ENCODE measurements around the gene ZPR1.

The ZPR1 gene

GRCh38 chr11:116791002-116791812 lies 3.4 kb upstream of the ZPR1 start:
- CTCF ChIA-PET: interaction anchor here (0.7 to 12.3 kb wide), 52 partner anchors 8 to 437 kb away, joined by 3 to 472 read pairs (median 6); partner anchors contain the start of genes APOA1, APOA4, APOC3 and BUD13
- no peak overlapping the region for H3K4me3 ChIP-seq (ENCODE audit: low read depth, low read length)
- DNase-seq (ENCODE audit: low read depth, low spot score): no peak
- peak; percentile 95 for TF ChIP-seq CTCF (IDR thresholded peaks at IDR 0.05; ENCODE audit: insufficient read depth, low read length, missing control alignments)
- POLR2A ChIA-PET: interaction anchor here (1.0 to 1.5 kb wide), 3 partner anchors 45 to 409 kb away, joined by 3 to 5 read pairs (median 3); no protein-coding TSS in a partner anchor

- no peak overlapping the region for H3K4me3 ChIP-seq (ENCODE audit: low read depth, low read length)
- DNase-seq (ENCODE audit: low read depth, low spot score): no peak
- TF ChIP-seq CTCF (IDR thresholded peaks at IDR 0.05; ENCODE audit: insufficient read depth, low read length, missing control alignments): no peak
- POLR2A ChIA-PET: interaction anchor here (1.0 to 1.5 kb wide), 2 partner anchors 45 to 353 kb away, joined by 3 to 5 read pairs; no protein-coding TSS in a partner anchor
- CTCF ChIA-PET: interaction anchor here (1.0 to 12.3 kb wide), 51 partner anchors 7 to 438 kb away, joined by 3 to 472 read pairs (median 6); partner anchors contain the start of genes APOA1, APOA4, APOC3 and BUD13
Measured at GRCh38 chr11:116790167-116791001, 2.6 kb upstream of the ZPR1 start.

- no peak for DNase-seq (ENCODE audit: low read depth, low spot score)
- CTCF ChIA-PET: interaction anchor here (0.8 to 12.3 kb wide), 14 partner anchors 9 to 439 kb away, joined by 3 to 472 read pairs (median 10); partner anchors contain the start of genes APOA1, PCSK7 and SIK3
Measured at GRCh38 chr11:116788975-116789374, 1.2 kb upstream of the ZPR1 start.

GRCh38 chr11:116788534-116788933 lies 711 bp upstream of the ZPR1 start:
- POLR2A ChIA-PET: interaction anchor here (1.0 to 1.6 kb wide), 4 partner anchors 12 to 310 kb away, joined by 3 to 8 read pairs (median 6); partner anchors contain the start of gene SIK3
- peak overlapping the region; percentile 77 for H3K4me3 ChIP-seq (ENCODE audit: low read depth, low read length)
- CTCF ChIA-PET: interaction anchor here (0.8 to 12.3 kb wide), 11 partner anchors 8 to 439 kb away, joined by 3 to 472 read pairs (median 13); partner anchors contain the start of genes APOA1, PCSK7 and SIK3
- no peak for DNase-seq (ENCODE audit: low read depth, low spot score)
- no peak for TF ChIP-seq CTCF (IDR thresholded peaks at IDR 0.05; ENCODE audit: insufficient read depth, low read length, missing control alignments)

More at GRCh38 chr11:116788975-116789374, 1.2 kb upstream of the ZPR1 start:
- no peak overlapping the region for H3K4me3 ChIP-seq (ENCODE audit: low read depth, low read length)
- no peak for TF ChIP-seq CTCF (IDR thresholded peaks at IDR 0.05; ENCODE audit: insufficient read depth, low read length, missing control alignments)
- POLR2A ChIA-PET: interaction anchor here (1.0 kb wide), 1 partner anchor 47 kb away, joined by 3 read pairs; no protein-coding TSS in a partner anchor

- ChIA-PET CTCF (interaction anchor here (0.7 to 12.3 kb wide), 12 partner anchors 9 to 441 kb away, joined by 3 to 472 read pairs (median 4); partner anchors contain the start of genes APOA1, PCSK7 and SIK3), POLR2A (interaction anchor here (1.1 to 1.6 kb wide), 4 partner anchors 11 to 311 kb away, joined by 3 to 8 read pairs (median 6); partner anchors contain the start of gene SIK3)
- no peak for DNase-seq (ENCODE audit: low read depth, low spot score)
- no peak for TF ChIP-seq CTCF (IDR thresholded peaks at IDR 0.05; ENCODE audit: insufficient read depth, low read length, missing control alignments)
- H3K4me3 ChIP-seq (ENCODE audit: low read depth, low read length): peak overlapping the region; percentile 77
Measured at GRCh38 chr11:116787436-116787785, 412 bp downstream of the ZPR1 start.
